H1 (cell line): Measurements from ENCODE around the gene ALG11. TPM values are rescaled to one million over a fixed set of nuclear protein-coding genes. Genes with fewer than 3 reads are reported as not detected.

Experiments used
- CREB1 ChIP-seq: IDR thresholded peaks from 2 replicates; pipeline ENCODE4 v1.6.1; 2012; ENCODE audit warnings: inconsistent platforms
- GABPA ChIP-seq: IDR thresholded peaks from 2 replicates; pipeline ENCODE4 v1.6.1; 2011; ENCODE audit warnings: mild to moderate bottlenecking, low read length, moderate library complexity, borderline replicate concordance; ENCODE audit not compliant: insufficient read depth
- polyA plus RNA-seq, 7 experiments: library from polyadenylated mRNA; depleted of rRNA in 3 of 7; stranded (reverse) in 5 of 7; unstranded in 2 of 7; fragments of >200 nt in 5 of 7; fragments of 200-250 nt in 2 of 7; gene quantifications; 1 replicate in 5 of 7; 2 replicates in 1 of 7; 4 replicates in 1 of 7; pipeline versions ENCODE4 v1.2.1 to v1.2.3, GENCODE V29; 2011 to 2013; ENCODE audit warnings: missing spikeins in 2 of 7, mixed read lengths in 2 of 7
- total RNA-seq: library from RNA; stranded (reverse); fragmentation: NEBNext Ultra II Directional; extraction: Animal tissue kit (Norgen Biotek cat#: 25700); gene quantifications from 2 replicates; pipeline ENCODE4 v1.2.1, GENCODE V29; 2021

ALG11 gene
- total and polyA plus RNA-seq, 2 of the 8 experiments (the other 6 are each of a cell fraction or from before 2014, with no cell fraction given), result 5.2 to 39.9 TPM

DNA sequence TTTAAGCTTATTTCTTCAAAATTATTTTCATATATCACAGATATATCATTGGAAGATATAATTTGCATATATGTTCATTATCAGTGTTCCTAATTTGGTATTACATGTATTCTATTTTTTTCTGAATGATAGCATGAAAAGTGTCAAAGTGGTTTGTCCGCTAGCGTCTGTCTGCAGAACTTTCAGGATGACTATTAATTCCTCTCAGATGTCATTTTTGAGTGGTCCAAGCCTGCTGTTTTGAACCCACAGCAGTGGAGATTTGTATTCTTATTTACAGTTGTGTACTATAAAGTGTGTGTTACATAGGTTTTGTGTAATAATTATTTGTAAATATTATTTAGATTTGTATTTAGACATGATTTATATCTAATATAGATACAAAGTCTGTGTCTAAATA, 20.8 kb downstream of the ALG11 start (continued):
- no peak for TF ChIP-seq CREB1
- TF ChIP-seq GABPA, result no peak
